ENCODE data around the gene LRRC8A. TPM values are rescaled to one million over a fixed set of nuclear protein-coding genes. Genes with fewer than 3 reads are reported as not detected.

LRRC8A gene
- total and polyA plus RNA-seq, 2 of the 4 experiments (the other 2 are of a cell fraction), result 42.8 to 60.9 TPM

- TF ChIP-seq FOS (IDR thresholded peaks at IDR 0.05; ENCODE audit: low read depth, low read length), result no peak
These were observed 64.0 kb downstream of the LRRC8A start (continued) for GRCh38 chr9:128945798-128946501.

GRCh38 chr9:128946571-128947276, 64.8 kb downstream of the LRRC8A start:
- peak overlapping the region; percentile 97 for H2AK9ac ChIP-seq (replicated peaks; ENCODE audit: low read depth, low read length, poor library complexity)
- H3K14ac ChIP-seq (replicated peaks; ENCODE audit: low read depth, low read length), result peak overlapping the region; percentile 91
- 0 out of 2 replicates have a peak overlapping the region, but pooled peaks have one; percentile 71 for H2BK120ac ChIP-seq (ENCODE audit: low read depth, low read length)
- H2AFZ ChIP-seq (replicated peaks; ENCODE audit: low read length, poor library complexity), result peak overlapping the region; percentile 100
- no peaks in the 10 kb centered on the region for H3K9me3 ChIP-seq (ENCODE audit: control insufficient read depth, insufficient read depth, low read length)
- POLR2A ChIA-PET (ENCODE audit: unreplicated experiment), result interaction anchor here (0.5 kb wide), 1 partner anchor 118 kb away, joined by 3 read pairs; no protein-coding TSS in a partner anchor
- CTCF ChIA-PET, result no interaction called here
- H3K4me1 ChIP-seq (ENCODE audit: control insufficient read depth, insufficient read depth, low read length), result peaks cover 7% of the 10 kb centered on the region
- 26% methylated on average over 25 of the region's 30 CpGs; no CpG with 5 or more reads in 1 of the 2 experiments for whole genome bisulfite sequencing, 2 experiments (ENCODE audit: extremely low coverage in 2 of 2, insufficient read length in 1 of 2)
- H2BK15ac ChIP-seq (ENCODE audit: low read depth, low read length), result no peak overlapping the region
- no peak overlapping the region for H2BK20ac ChIP-seq (ENCODE audit: low read depth, low read length)
- H3K9ac ChIP-seq (ENCODE audit: low read depth, low read length), result peak overlapping the region; percentile 80
- peak overlapping the region; percentile 84 for H3K27ac ChIP-seq (ENCODE audit: insufficient read depth, low read length)
- H4K20me1 ChIP-seq (ENCODE audit: insufficient read depth, low read length), result peaks cover 7% of the 10 kb centered on the region; the same call in 1 of the 2 replicates
- peaks cover 16% of the 10 kb centered on the region for H3K9me1 ChIP-seq (ENCODE audit: insufficient read depth, low read length)
- H3K18ac ChIP-seq (ENCODE audit: low read depth, low read length), result peak overlapping the region; percentile 22; the same call in 1 of the 2 replicates
- peak overlapping the region; percentile 46; the same call in 1 of the 2 replicates for H3K56ac ChIP-seq (ENCODE audit: extremely low read depth, insufficient read depth, low read length)
- peak overlapping the region; percentile 94 for H3K4me3 ChIP-seq (ENCODE audit: insufficient read depth, low read depth, low read length)
- BruUV-seq (replicated peaks), result no TSS peak
- H3K79me1 ChIP-seq (ENCODE audit: low read depth in 1 of 2, low read length in 2 of 2), result peaks cover 28 to 57% of the 10 kb centered on the region in 2 experiments
- intact Hi-C loops (cut with micrococcal nuclease) (loop anchor here (5.0 kb wide), 2 partner anchors 64 to 84 kb away; partner anchors contain the start of genes KYAT1 and LRRC8A), in situ Hi-C loops (cut with MboI; ENCODE audit: low sequenced_read_pairs) (no loop called here), dilution Hi-C loops (cut with HindIII; ENCODE audit: low sequenced_read_pairs, unreplicated experiment) (no loop called here)
- H4K5ac ChIP-seq (ENCODE audit: low read depth, low read length), result peak overlapping the region; percentile 83
- H4K91ac ChIP-seq (ENCODE audit: insufficient read depth, low read depth, low read length), result peak overlapping the region; percentile 53
- H3K27me3 ChIP-seq (ENCODE audit: control insufficient read depth, insufficient read depth, low read length), result no peaks in the 10 kb centered on the region
- peak overlapping the region; percentile 96 for H2AK5ac ChIP-seq (ENCODE audit: low read depth, low read length)
- peak overlapping the region; percentile 92 for H3K23ac ChIP-seq (ENCODE audit: low read depth, low read length)
- ATAC-seq (ENCODE audit: low read depth), result peak; percentile 50
- peak overlapping the region; percentile 99 for H3K4me2 ChIP-seq (ENCODE audit: low read depth, low read length)
- peak overlapping the region; percentile 90 for H3K4ac ChIP-seq (ENCODE audit: low read depth, low read length)
- DNase-seq, result peak; percentile 11
- peak overlapping the region; percentile 63 to 95 for H4K8ac ChIP-seq (ENCODE audit: low read depth in 2 of 2, low read length in 2 of 2)
- H3K36me3 ChIP-seq (ENCODE audit: control insufficient read depth, insufficient read depth, low read length), result peaks cover 10% of the 10 kb centered on the region
- peak overlapping the region; percentile 75 for H2BK5ac ChIP-seq (ENCODE audit: low read depth, low read length, poor library complexity, severe bottlenecking)
- TF ChIP-seq MAFK (IDR thresholded peaks at IDR 0.05; ENCODE audit: low read depth, low read length) (no peak), POLR2A (IDR thresholded peaks at IDR 0.05; ENCODE audit: low read depth, low read length) (no peak), ELK1 (IDR thresholded peaks at IDR 0.05; ENCODE audit: borderline replicate concordance, low read depth, low read length) (no peak), CEBPB (IDR thresholded peaks at IDR 0.05; ENCODE audit: low read depth, low read length) (no peak), RCOR1 (IDR thresholded peaks at IDR 0.05; ENCODE audit: insufficient replicate concordance, low read length) (no peak), NFE2L2 (IDR thresholded peaks at IDR 0.05; ENCODE audit: low read depth, low read length) (no peak), RAD21 (IDR thresholded peaks at IDR 0.05; ENCODE audit: low read length) (no peak)
